Esophagus muscularis mucosa (tissue), 4 donors: Measurements from ENCODE around the gene PEX14. TPM values are rescaled to one million over a fixed set of nuclear protein-coding genes. Genes with fewer than 3 reads are reported as not detected.

Experiments
- DNase-seq: peaks from one replicate; pipeline ENCODE4 v3.0.0-alpha.2; 2017; ENCODE audit errors: extremely low spot score
- H3K27ac ChIP-seq, 4 donors: fragments of 200-600 bp; sonication (generic); replicated peaks in 1 of 4; 1 replicate in 3 of 4; 2 replicates in 1 of 4; pipeline ENCODE4 v1.5.1; 2016 to 2019; ENCODE audit warnings: mild to moderate bottlenecking in 1 of 4
- H3K27me3 ChIP-seq, 4 donors: fragments of 200-600 bp; sonication (generic); one replicate each; pipeline versions ENCODE4 v1.5.1 to v1.6.0; 2016 to 2019
- H3K36me3 ChIP-seq, 4 donors: fragments of 200-600 bp; sonication (generic); one replicate each; pipeline ENCODE4 v1.5.1; 2016 to 2019
- H3K4me1 ChIP-seq, 4 donors: fragments of 200-600 bp; sonication (generic); one replicate each; pipeline ENCODE4 v1.5.1; 2016 to 2019
- H3K4me3 ChIP-seq, 4 donors: fragments of 200-600 bp; sonication (generic); 1 replicate in 2 of 4; 2 replicates in 2 of 4; pipeline ENCODE4 v1.5.1; 2016 to 2019; ENCODE audit warnings: mild to moderate bottlenecking in 4 of 4, moderate library complexity in 1 of 4
- H3K9me3 ChIP-seq, 4 donors: fragments of 200-600 bp; sonication (generic); 1 replicate in 3 of 4; 2 replicates in 1 of 4; pipeline ENCODE4 v1.5.1; 2016 to 2019
- EP300 ChIP-seq: sonication (generic); formaldehyde crosslinking; IDR thresholded peaks from one replicate; pipeline ENCODE4 v1.6.1; 2017; ENCODE audit warnings: antibody characterized with exemption
- POLR2A ChIP-seq: fragments of 450-650 bp; IDR thresholded peaks from one replicate; pipeline ENCODE4 v1.6.1; 2017; ENCODE audit warnings: antibody characterized with exemption, moderate library complexity, mild to moderate bottlenecking, low read depth
- POLR2AphosphoS5 ChIP-seq, 2 donors: sonication (generic); formaldehyde crosslinking; IDR thresholded peaks; one replicate each; pipeline ENCODE4 v1.6.1; 2017; ENCODE audit warnings: antibody characterized with exemption in 2 of 2
- WGBS: methylation state at CpG from one replicate; pipeline ENCODE4 v1.1.5; 2018; 5-methylcytosine and 5-hydroxymethylcytosine counted together
- intact Hi-C: fragments of 100-400 bp; cut with DNase I; formaldehyde crosslinking; loops from one replicate; pipeline ENCODE4 v1.15.1; 2023
- total RNA-seq, 4 donors: library from RNA; depleted of rRNA; stranded (reverse); fragments of >200 nt; gene quantifications; one replicate each; pipeline versions ENCODE4 v1.1.0 to v1.2.1, GENCODE V29; 2016
- TF ChIP-seq, protein P1 (sequence below), 3 experiments: fragments of 200-600 bp in 2 of 3; fragments of 450-650 bp in 1 of 3; sonication (generic) in 2 of 3; IDR thresholded peaks; one replicate each; pipeline ENCODE4 v1.5.1; 2017 to 2019; ENCODE audit warnings: antibody characterized with exemption in 3 of 3, mild to moderate bottlenecking in 2 of 3, moderate library complexity in 1 of 3

Gene PEX14
- total RNA-seq, 4 donors from 2014 or later, result 16.2 to 24.2 (median 20.1) TPM

DNA sequence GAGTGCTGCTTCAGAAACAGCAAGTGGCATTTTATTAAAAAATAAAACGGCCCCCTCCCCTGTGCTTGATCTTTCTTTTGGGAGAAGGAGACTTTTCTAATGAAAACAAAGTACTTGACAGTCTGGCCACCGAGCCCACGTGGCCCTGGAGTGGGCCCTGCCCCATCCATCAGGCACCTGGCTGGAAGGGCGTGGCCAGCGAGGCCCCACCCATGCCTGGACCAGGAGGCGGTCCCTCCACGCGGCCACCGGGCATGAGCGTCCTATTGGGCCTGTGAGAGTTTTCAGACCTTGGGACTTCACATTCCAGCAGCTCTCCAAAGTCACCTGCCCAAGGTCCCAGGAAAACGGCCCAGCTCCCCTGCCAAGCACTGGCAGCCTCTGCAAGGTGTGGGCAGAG is 177.0 kb downstream of the PEX14 start:
- TF ChIP-seq EP300, result no peak
- TF ChIP-seq POLR2A, result no peak
- TF ChIP-seq POLR2AphosphoS5 (IDR thresholded peaks at IDR 0.05), result no peak
- TF ChIP-seq, protein P1, sequence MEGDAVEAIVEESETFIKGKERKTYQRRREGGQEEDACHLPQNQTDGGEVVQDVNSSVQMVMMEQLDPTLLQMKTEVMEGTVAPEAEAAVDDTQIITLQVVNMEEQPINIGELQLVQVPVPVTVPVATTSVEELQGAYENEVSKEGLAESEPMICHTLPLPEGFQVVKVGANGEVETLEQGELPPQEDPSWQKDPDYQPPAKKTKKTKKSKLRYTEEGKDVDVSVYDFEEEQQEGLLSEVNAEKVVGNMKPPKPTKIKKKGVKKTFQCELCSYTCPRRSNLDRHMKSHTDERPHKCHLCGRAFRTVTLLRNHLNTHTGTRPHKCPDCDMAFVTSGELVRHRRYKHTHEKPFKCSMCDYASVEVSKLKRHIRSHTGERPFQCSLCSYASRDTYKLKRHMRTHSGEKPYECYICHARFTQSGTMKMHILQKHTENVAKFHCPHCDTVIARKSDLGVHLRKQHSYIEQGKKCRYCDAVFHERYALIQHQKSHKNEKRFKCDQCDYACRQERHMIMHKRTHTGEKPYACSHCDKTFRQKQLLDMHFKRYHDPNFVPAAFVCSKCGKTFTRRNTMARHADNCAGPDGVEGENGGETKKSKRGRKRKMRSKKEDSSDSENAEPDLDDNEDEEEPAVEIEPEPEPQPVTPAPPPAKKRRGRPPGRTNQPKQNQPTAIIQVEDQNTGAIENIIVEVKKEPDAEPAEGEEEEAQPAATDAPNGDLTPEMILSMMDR (IDR thresholded peaks at IDR 0.05), result no peak
- H3K4me1 ChIP-seq, result peaks cover 0 to 83% (median 81%) of the 10 kb centered on the region in 4 donors
- H3K27me3 ChIP-seq, result no peaks in the 10 kb centered on the region
- peak overlapping the region in 3 of 4 donors; percentile 39 to 87 (median 85) for H3K27ac ChIP-seq
- intact Hi-C loops, result no loop called here
- no peaks in the 10 kb centered on the region for H3K9me3 ChIP-seq
- no peak overlapping the region for H3K4me3 ChIP-seq
- 61% methylated on average over 11 of the region's 11 CpGs for WGBS
- no peak for DNase-seq
- peaks cover 6 to 75% (median 42%) of the 10 kb centered on the region in 4 donors for H3K36me3 ChIP-seq

DNA sequence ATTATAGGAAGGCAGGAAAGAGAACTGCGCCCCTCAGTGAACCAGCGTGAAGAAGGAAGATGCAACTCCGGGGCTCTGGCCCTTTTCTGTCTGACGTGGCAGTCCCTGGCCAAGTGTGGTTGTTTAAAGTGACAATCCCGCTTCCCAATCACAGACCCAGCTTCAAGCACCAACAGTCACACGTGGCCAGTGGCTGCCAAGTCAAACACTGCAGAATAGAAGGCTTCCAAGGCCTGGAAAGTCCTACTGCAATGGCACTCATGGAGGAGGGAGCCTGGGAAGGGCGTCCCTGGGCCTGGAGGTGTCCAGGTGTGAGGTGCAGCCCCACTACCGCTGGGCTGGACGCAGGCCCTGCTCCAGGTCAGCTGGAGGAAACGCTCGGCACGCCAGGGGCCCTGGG is 177.9 kb downstream of the PEX14 start:
- no peaks in the 10 kb centered on the region for H3K27me3 ChIP-seq
- TF ChIP-seq POLR2AphosphoS5 (IDR thresholded peaks at IDR 0.05) (no peak), POLR2A (no peak)
- peaks cover 6 to 76% (median 35%) of the 10 kb centered on the region in 4 donors for H3K36me3 ChIP-seq
- H3K4me3 ChIP-seq, result no peak overlapping the region
- WGBS, result 75% methylated on average over 7 of the region's 12 CpGs
- no peaks in the 10 kb centered on the region for H3K9me3 ChIP-seq
- intact Hi-C loops, result no loop called here
- peaks cover 0 to 91% (median 89%) of the 10 kb centered on the region in 4 donors for H3K4me1 ChIP-seq
- no peak for DNase-seq
- H3K27ac ChIP-seq, result peak overlapping the region; percentile 81 to 87 (median 86)

DNA sequence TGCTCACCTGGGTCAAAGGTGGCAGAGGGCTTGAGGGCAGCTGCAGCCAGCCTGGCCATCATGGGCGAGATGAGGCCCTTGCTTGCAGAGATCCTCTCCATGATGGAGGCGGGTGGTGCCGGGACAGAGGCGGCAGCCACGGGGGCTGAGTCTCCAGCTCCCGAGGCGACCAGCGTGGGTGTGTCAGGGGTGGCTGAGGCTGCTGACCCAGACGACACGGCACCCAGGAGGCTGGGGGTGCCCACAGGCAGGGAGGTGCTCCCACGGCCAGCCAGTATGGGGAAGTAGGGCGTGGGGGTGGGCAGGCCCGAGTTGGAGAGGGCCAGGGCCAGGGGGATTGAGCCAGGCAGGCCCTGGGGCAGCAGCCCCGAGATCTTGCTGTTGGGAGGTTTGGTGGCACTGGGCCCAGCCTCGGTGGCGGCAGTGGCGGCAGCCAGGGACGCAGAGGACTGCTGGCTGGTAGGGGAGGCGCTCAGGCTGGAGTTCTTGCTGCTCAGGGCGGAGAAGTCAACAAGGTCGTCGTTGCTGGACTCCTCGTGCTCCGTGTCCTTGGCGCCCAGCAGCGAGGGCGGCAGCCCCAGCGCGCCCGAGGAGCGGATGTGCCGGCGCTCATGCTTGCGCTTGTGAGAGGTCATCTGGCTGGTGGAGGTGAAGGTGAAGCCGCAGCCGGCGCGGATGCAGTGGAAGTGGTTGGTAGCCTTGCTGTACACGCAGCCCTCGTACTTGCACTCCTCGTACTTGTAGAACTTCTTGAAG is 178.8 kb downstream of the PEX14 start:
- intact Hi-C loops, result no loop called here
- 94% methylated on average over 23 of the region's 41 CpGs for WGBS
- no peaks in the 10 kb centered on the region for H3K9me3 ChIP-seq
- TF ChIP-seq POLR2A (no peak), EP300 (no peak), POLR2AphosphoS5 (IDR thresholded peaks at IDR 0.05) (no peak)
- TF ChIP-seq, protein P1 (IDR thresholded peaks at IDR 0.05), result no peak
- peaks cover 2 to 100% (median 98%) of the 10 kb centered on the region in 4 donors for H3K4me1 ChIP-seq
- H3K36me3 ChIP-seq, result peaks cover 6 to 80% (median 29%) of the 10 kb centered on the region in 4 donors
- peak overlapping the region; percentile 81 to 87 (median 86) for H3K27ac ChIP-seq
- no peak for DNase-seq
- H3K27me3 ChIP-seq, result no peaks in the 10 kb centered on the region
- no peak overlapping the region for H3K4me3 ChIP-seq

DNA sequence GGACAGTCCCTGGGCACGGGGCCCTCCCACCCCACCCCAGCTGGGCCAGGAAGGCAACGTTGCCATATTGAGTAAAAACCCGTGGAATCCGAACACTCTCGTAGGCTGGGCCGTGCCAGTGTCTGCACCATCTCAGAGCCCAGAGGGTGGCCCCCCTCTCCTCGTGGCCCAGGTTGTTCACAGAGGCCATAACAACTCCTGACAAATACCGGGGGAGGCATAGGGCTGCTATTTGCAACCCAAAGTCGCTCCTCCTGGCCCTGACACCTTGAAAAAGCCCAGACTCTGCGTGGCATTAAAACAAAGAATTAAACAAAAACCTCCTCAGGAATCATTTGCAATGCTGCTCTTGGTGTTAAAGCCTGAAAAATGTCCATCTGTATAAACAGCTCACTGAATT is 180.3 kb downstream of the PEX14 start:
- intact Hi-C loops, result no loop called here
- Histone ChIP-seq H3K4me1 (peaks cover 4 to 100% (median 94%) of the 10 kb centered on the region in 4 donors), H3K27me3 (no peaks in the 10 kb centered on the region), H3K36me3 (peaks cover 13 to 89% (median 40%) of the 10 kb centered on the region in 4 donors), H3K9me3 (no peaks in the 10 kb centered on the region), H3K27ac (peak overlapping the region; percentile 81 to 87 (median 86)), H3K4me3 (no peak overlapping the region)
- DNase-seq, result no peak
- TF ChIP-seq POLR2AphosphoS5 (IDR thresholded peaks at IDR 0.05) (peak; percentile 40 to 59), POLR2A (no peak)
- WGBS, result 64% methylated on average over 10 of the region's 10 CpGs

DNA sequence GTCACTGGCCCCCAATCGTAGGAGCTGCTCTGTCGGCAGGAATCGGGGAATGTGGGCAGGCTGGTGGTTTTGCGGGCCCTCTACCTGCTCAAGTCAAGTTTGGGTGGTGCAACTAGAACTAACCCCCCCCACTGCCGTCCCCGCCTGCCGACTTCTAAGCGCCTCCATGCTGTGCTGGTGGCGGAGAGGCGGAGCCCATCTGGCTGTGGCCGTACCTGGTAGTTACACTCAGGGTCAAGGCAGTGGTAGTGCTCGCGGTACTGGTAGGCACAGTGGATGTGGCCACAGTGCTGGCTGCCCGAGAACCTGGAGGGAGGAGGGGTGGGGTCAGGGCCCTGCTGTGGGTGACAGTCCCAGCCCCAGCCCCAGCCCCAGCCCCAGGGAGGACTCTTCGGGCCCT is 181.7 kb downstream of the PEX14 start:
- H3K27me3 ChIP-seq, result no peaks in the 10 kb centered on the region
- TF ChIP-seq EP300 (no peak), POLR2A (no peak), POLR2AphosphoS5 (IDR thresholded peaks at IDR 0.05) (no peak)
- TF ChIP-seq, protein P1 (IDR thresholded peaks at IDR 0.05), result no peak
- peaks cover 4 to 87% (median 80%) of the 10 kb centered on the region in 4 donors for H3K4me1 ChIP-seq
- DNase-seq, result no peak
- peak overlapping the region; percentile 81 to 87 (median 86) for H3K27ac ChIP-seq
- H3K9me3 ChIP-seq, result no peaks in the 10 kb centered on the region
- peaks cover 14 to 93% (median 43%) of the 10 kb centered on the region in 4 donors for H3K36me3 ChIP-seq
- intact Hi-C loops, result no loop called here
- H3K4me3 ChIP-seq, result no peak overlapping the region
- 90% methylated on average over 4 of the region's 15 CpGs for whole genome bisulfite sequencing
